ENCODE measurements around the gene GRPEL1.

GRCh38 chr4:7023901-7024300, 44.0 kb downstream of the GRPEL1 start:
- TF ChIP-seq CTCF (conservative IDR thresholded peaks at IDR 0.05; ENCODE audit: low read depth, low read length), result no peak
- no peak for TF ChIP-seq EZH2 (IDR thresholded peaks at IDR 0.05; ENCODE audit: borderline replicate concordance, low read depth, low read length, poor library complexity, severe bottlenecking)
